ENCODE data around the gene SLC16A3. TPM values are rescaled to one million over a fixed set of nuclear protein-coding genes. Genes with fewer than 3 reads are reported as not detected.

SLC16A3 gene
- total RNA-seq (10 to 100 TPM; 19.0 to 22.8 TPM), polyA plus RNA-seq (ENCODE audit: insufficient read length in 2 of 2) (10 to 100 TPM; 14.1 to 19.1 TPM)
- long read RNA-seq, donor 1, full-length matches to known transcripts, result 8 of 8 reads
- long read RNA-seq, donor 1, partial matches to known transcripts, result 0 of 8 reads
- long read RNA-seq, donor 1, other reads (novel, unspliced or antisense), result 0 of 8 reads
- long read RNA-seq, donor 2, partial matches to known transcripts, result 0 of 6 reads
- long read RNA-seq, donor 2, other reads (novel, unspliced or antisense), result 5 of 6 reads
- long read RNA-seq, donor 3, full-length matches to known transcripts, result 3 of 3 reads
- long read RNA-seq, donor 3, partial matches to known transcripts, result 0 of 3 reads
- long read RNA-seq, donor 3, other reads (novel, unspliced or antisense), result 0 of 3 reads
- long read RNA-seq, donor 4, transcript SLC16A3-214 (5 exons, 2,002 nt), result major isoform, 7 of 46 reads
- long read RNA-seq, donor 4, partial matches to known transcripts, result 31 of 46 reads
- long read RNA-seq, donor 4, other reads (novel, unspliced or antisense), result 8 of 46 reads

- H3K4me1 ChIP-seq (ENCODE audit: control insufficient read depth, insufficient read depth, low read length), result peaks cover 36% of the 10 kb centered on the region
- DNase-seq (ENCODE audit: low read depth in 4 of 6, low spot score in 6 of 6), result peak in 1 of 6 donors; percentile 45
- H3K27me3 ChIP-seq (ENCODE audit: control insufficient read depth, insufficient read depth, low read length), result peaks cover 43% of the 10 kb centered on the region
- H3K9me3 ChIP-seq (ENCODE audit: control insufficient read depth, insufficient read depth, low read length), result no peaks in the 10 kb centered on the region
- H3K4me3 ChIP-seq (ENCODE audit: low read depth, low read length), result peak within 1 kb of the TSS; percentile 31
- WGBS (ENCODE audit: insufficient coverage), result 3% methylated on average over 105 of the region's 105 CpGs
- H3K27ac ChIP-seq (ENCODE audit: low read depth, low read length), result peak within 1 kb of the TSS; percentile 25
- H3K36me3 ChIP-seq (ENCODE audit: control insufficient read depth, insufficient read depth, low read length), result peaks cover 3% of the 10 kb centered on the region
These were observed at the start of gene SLC16A3 for GRCh38 chr17:82228842-82229697. Gene SLC16A3 (plus strand): TSS chr17:82229042. CDS start chr17:82236009, 6,967 bp downstream.

GRCh38 chr17:82179412-82179811 is 49.4 kb upstream of the SLC16A3 start:
- no peak overlapping the region for H3K4me3 ChIP-seq (ENCODE audit: low read depth, low read length)
- no peaks in the 10 kb centered on the region for H3K9me3 ChIP-seq (ENCODE audit: control insufficient read depth, insufficient read depth, low read length)
- DNase-seq (ENCODE audit: low read depth in 4 of 6, low spot score in 6 of 6), result no peak
- no peaks in the 10 kb centered on the region for H3K4me1 ChIP-seq (ENCODE audit: control insufficient read depth, insufficient read depth, low read length)
- peaks cover 65% of the 10 kb centered on the region for H3K36me3 ChIP-seq (ENCODE audit: control insufficient read depth, insufficient read depth, low read length)
- 93% methylated on average over 13 of the region's 13 CpGs for WGBS (ENCODE audit: insufficient coverage)
- no peak overlapping the region for H3K27ac ChIP-seq (ENCODE audit: low read depth, low read length)
- H3K27me3 ChIP-seq (ENCODE audit: control insufficient read depth, insufficient read depth, low read length), result no peaks in the 10 kb centered on the region

- Histone ChIP-seq H3K9me3 (ENCODE audit: control insufficient read depth, insufficient read depth, low read length) (no peaks in the 10 kb centered on the region), H3K4me3 (ENCODE audit: low read depth, low read length) (no peak overlapping the region), H3K4me1 (ENCODE audit: control insufficient read depth, insufficient read depth, low read length) (no peaks in the 10 kb centered on the region), H3K36me3 (ENCODE audit: control insufficient read depth, insufficient read depth, low read length) (peaks cover 69% of the 10 kb centered on the region), H3K27me3 (ENCODE audit: control insufficient read depth, insufficient read depth, low read length) (no peaks in the 10 kb centered on the region), H3K27ac (ENCODE audit: low read depth, low read length) (no peak overlapping the region)
- 97% methylated on average over 10 of the region's 10 CpGs for WGBS (ENCODE audit: insufficient coverage)
- DNase-seq (ENCODE audit: low read depth in 4 of 6, low spot score in 6 of 6), result no peak
These were observed 48.8 kb upstream of the SLC16A3 start for GRCh38 chr17:82179946-82180475.

- Histone ChIP-seq H3K27ac (ENCODE audit: low read depth, low read length) (no peak overlapping the region), H3K4me1 (ENCODE audit: control insufficient read depth, insufficient read depth, low read length) (no peaks in the 10 kb centered on the region), H3K36me3 (ENCODE audit: control insufficient read depth, insufficient read depth, low read length) (peaks cover 71% of the 10 kb centered on the region), H3K4me3 (ENCODE audit: low read depth, low read length) (no peak overlapping the region), H3K9me3 (ENCODE audit: control insufficient read depth, insufficient read depth, low read length) (no peaks in the 10 kb centered on the region), H3K27me3 (ENCODE audit: control insufficient read depth, insufficient read depth, low read length) (no peaks in the 10 kb centered on the region)
- 90% methylated on average over 30 of the region's 31 CpGs for WGBS (ENCODE audit: insufficient coverage)
- DNase-seq (ENCODE audit: low read depth in 4 of 6, low spot score in 6 of 6), result no peak
These were observed 47.9 kb upstream of the SLC16A3 start for GRCh38 chr17:82180776-82181528.

- no peak for DNase-seq (ENCODE audit: low read depth in 4 of 6, low spot score in 6 of 6)
- no peaks in the 10 kb centered on the region for H3K27me3 ChIP-seq (ENCODE audit: control insufficient read depth, insufficient read depth, low read length)
- no peaks in the 10 kb centered on the region for H3K4me1 ChIP-seq (ENCODE audit: control insufficient read depth, insufficient read depth, low read length)
- peaks cover 71% of the 10 kb centered on the region for H3K36me3 ChIP-seq (ENCODE audit: control insufficient read depth, insufficient read depth, low read length)
- no peaks in the 10 kb centered on the region for H3K9me3 ChIP-seq (ENCODE audit: control insufficient read depth, insufficient read depth, low read length)
- no peak overlapping the region for H3K27ac ChIP-seq (ENCODE audit: low read depth, low read length)
- no peak overlapping the region for H3K4me3 ChIP-seq (ENCODE audit: low read depth, low read length)
- 83% methylated on average over 5 of the region's 5 CpGs for WGBS (ENCODE audit: insufficient coverage)
These were observed 44.1 kb upstream of the SLC16A3 start for GRCh38 chr17:82184761-82185160.

- DNase-seq (ENCODE audit: low read depth in 4 of 6, low spot score in 6 of 6), result no peak
- H3K9me3 ChIP-seq (ENCODE audit: control insufficient read depth, insufficient read depth, low read length), result no peaks in the 10 kb centered on the region
- H3K27me3 ChIP-seq (ENCODE audit: control insufficient read depth, insufficient read depth, low read length), result no peaks in the 10 kb centered on the region
- H3K27ac ChIP-seq (ENCODE audit: low read depth, low read length), result no peak overlapping the region
- H3K4me1 ChIP-seq (ENCODE audit: control insufficient read depth, insufficient read depth, low read length), result no peaks in the 10 kb centered on the region
- 91% methylated on average over 14 of the region's 15 CpGs for WGBS (ENCODE audit: insufficient coverage)
- H3K36me3 ChIP-seq (ENCODE audit: control insufficient read depth, insufficient read depth, low read length), result peaks cover 63% of the 10 kb centered on the region
- H3K4me3 ChIP-seq (ENCODE audit: low read depth, low read length), result no peak overlapping the region
These were observed 42.6 kb upstream of the SLC16A3 start for GRCh38 chr17:82186221-82186620.

- peaks cover 68% of the 10 kb centered on the region for H3K36me3 ChIP-seq (ENCODE audit: control insufficient read depth, insufficient read depth, low read length)
These were observed 41.3 kb upstream of the SLC16A3 start for GRCh38 chr17:82187500-82187899.

GRCh38 chr17:82188001-82188961 is 40.6 kb upstream of the SLC16A3 start:
- no peak for DNase-seq (ENCODE audit: low read depth in 4 of 6, low spot score in 6 of 6)
- peaks cover 74% of the 10 kb centered on the region for H3K36me3 ChIP-seq (ENCODE audit: control insufficient read depth, insufficient read depth, low read length)
- 90% methylated on average over 26 of the region's 26 CpGs for WGBS (ENCODE audit: insufficient coverage)

More at GRCh38 chr17:82187500-82187899, 41.3 kb upstream of the SLC16A3 start:
- no peak for DNase-seq (ENCODE audit: low read depth in 4 of 6, low spot score in 6 of 6)
- H3K4me3 ChIP-seq (ENCODE audit: low read depth, low read length), result no peak overlapping the region
- H3K4me1 ChIP-seq (ENCODE audit: control insufficient read depth, insufficient read depth, low read length), result no peaks in the 10 kb centered on the region
- H3K27ac ChIP-seq (ENCODE audit: low read depth, low read length), result no peak overlapping the region
- H3K9me3 ChIP-seq (ENCODE audit: control insufficient read depth, insufficient read depth, low read length), result no peaks in the 10 kb centered on the region
- no CpG with 5 or more reads among the region's 23 CpGs for WGBS (ENCODE audit: insufficient coverage)
- H3K27me3 ChIP-seq (ENCODE audit: control insufficient read depth, insufficient read depth, low read length), result no peaks in the 10 kb centered on the region

More at GRCh38 chr17:82188001-82188961, 40.6 kb upstream of the SLC16A3 start:
- H3K4me3 ChIP-seq (ENCODE audit: low read depth, low read length), result no peak overlapping the region
- no peaks in the 10 kb centered on the region for H3K4me1 ChIP-seq (ENCODE audit: control insufficient read depth, insufficient read depth, low read length)
- H3K27ac ChIP-seq (ENCODE audit: low read depth, low read length), result no peak overlapping the region
- H3K9me3 ChIP-seq (ENCODE audit: control insufficient read depth, insufficient read depth, low read length), result no peaks in the 10 kb centered on the region
- no peaks in the 10 kb centered on the region for H3K27me3 ChIP-seq (ENCODE audit: control insufficient read depth, insufficient read depth, low read length)
